DND-41 (cell line): ENCODE results near the gene PEDS1.

Experiments used
- EZH2 ChIP-seq: IDR thresholded peaks from 3 replicates; pipeline ENCODE4 v1.6.1; 2012; ENCODE audit warnings: borderline replicate concordance, low read depth, mild to moderate bottlenecking, moderate library complexity, low read length, inconsistent platforms; ENCODE audit not compliant: severe bottlenecking
- TF ChIP-seq, protein P1 (sequence below): IDR thresholded peaks from 2 replicates; pipeline ENCODE4 v1.5.1; 2012; ENCODE audit warnings: borderline replicate concordance, low read length, moderate library complexity, mild to moderate bottlenecking; ENCODE audit not compliant: poor library complexity, severe bottlenecking; ENCODE audit errors: extremely low read depth

DNA sequence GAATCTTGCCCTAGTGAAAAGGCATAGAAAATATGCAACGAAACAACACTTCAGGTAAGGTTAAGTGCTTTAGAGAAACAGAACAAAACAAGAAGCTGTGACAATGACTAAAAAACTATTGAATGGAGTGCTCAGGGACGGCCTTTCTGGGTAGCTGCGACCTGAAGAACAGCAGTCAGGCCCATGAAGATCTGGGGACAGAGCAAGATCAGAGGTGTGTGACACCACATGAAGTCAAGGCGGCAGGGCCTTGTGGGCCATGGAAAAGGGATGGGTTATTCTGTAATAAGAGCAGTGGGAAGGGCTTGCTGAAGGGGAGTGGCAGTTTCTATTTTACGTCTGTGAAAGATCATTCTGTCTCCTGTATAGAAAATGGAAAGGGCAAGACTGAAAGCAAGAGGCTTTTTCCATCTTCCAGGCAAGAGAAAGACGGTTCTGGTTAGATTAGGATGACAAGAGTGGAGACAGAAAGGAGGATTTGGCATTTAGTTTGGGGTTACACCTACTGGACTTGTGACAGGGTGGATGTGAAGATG, 45.7 kb downstream of the PEDS1 start:
- no peak for TF ChIP-seq EZH2
- TF ChIP-seq, protein P1, sequence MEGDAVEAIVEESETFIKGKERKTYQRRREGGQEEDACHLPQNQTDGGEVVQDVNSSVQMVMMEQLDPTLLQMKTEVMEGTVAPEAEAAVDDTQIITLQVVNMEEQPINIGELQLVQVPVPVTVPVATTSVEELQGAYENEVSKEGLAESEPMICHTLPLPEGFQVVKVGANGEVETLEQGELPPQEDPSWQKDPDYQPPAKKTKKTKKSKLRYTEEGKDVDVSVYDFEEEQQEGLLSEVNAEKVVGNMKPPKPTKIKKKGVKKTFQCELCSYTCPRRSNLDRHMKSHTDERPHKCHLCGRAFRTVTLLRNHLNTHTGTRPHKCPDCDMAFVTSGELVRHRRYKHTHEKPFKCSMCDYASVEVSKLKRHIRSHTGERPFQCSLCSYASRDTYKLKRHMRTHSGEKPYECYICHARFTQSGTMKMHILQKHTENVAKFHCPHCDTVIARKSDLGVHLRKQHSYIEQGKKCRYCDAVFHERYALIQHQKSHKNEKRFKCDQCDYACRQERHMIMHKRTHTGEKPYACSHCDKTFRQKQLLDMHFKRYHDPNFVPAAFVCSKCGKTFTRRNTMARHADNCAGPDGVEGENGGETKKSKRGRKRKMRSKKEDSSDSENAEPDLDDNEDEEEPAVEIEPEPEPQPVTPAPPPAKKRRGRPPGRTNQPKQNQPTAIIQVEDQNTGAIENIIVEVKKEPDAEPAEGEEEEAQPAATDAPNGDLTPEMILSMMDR, result no peak
